Testis (tissue), 3 donors: ENCODE data around the gene PAQR3. TPM values are rescaled to one million over a fixed set of nuclear protein-coding genes. Genes with fewer than 3 reads are reported as not detected.

Source experiments
- DNase-seq: peaks from one replicate; pipeline ENCODE4 v3.0.0-alpha.2; 2019
- H3K27ac ChIP-seq, 2 donors: fragments of 200-600 bp; sonication (generic); one replicate each; pipeline ENCODE4 v1.5.1; 2019
- H3K27me3 ChIP-seq: fragments of 200-600 bp; sonication (generic); one replicate; pipeline ENCODE4 v1.5.1; 2019
- H3K36me3 ChIP-seq: fragments of 200-600 bp; sonication (generic); one replicate; pipeline ENCODE4 v1.5.1; 2017; ENCODE audit warnings: low read depth; ENCODE audit errors: missing control alignments
- H3K4me1 ChIP-seq: fragments of 200-600 bp; sonication (generic); one replicate; pipeline ENCODE4 v1.5.1; 2019
- H3K4me3 ChIP-seq, 2 donors: fragments of 200-600 bp; sonication (generic); one replicate each; pipeline ENCODE4 v1.5.1; 2017 to 2019
- H3K9me3 ChIP-seq: fragments of 200-600 bp; sonication (generic); one replicate; pipeline ENCODE4 v1.5.1; 2017
- POLR2A ChIP-seq: fragments of 450-650 bp; IDR thresholded peaks from one replicate; pipeline ENCODE4 v1.6.1; 2017; ENCODE audit warnings: antibody characterized with exemption, mild to moderate bottlenecking, moderate library complexity
- WGBS, 2 donors: methylation state at CpG; one replicate each; pipeline ENCODE4 v1.1.5; 2018; 5-methylcytosine and 5-hydroxymethylcytosine counted together
- intact Hi-C: fragments of 100-400 bp; cut with DNase I; formaldehyde crosslinking; loops from one replicate; pipeline ENCODE4 v1.15.1; 2023; ENCODE audit warnings: low total_unique reads
- polyA plus RNA-seq: library from polyadenylated mRNA; stranded (reverse); fragments of 350-450 nt; fragmentation: Illumina TruSeq; extraction: RNeasy Lipid Tissue Mini Kit (QIAGEN cat#74804); gene quantifications from one replicate; pipeline ENCODE4 v1.2.3, GENCODE V29; 2014; ENCODE audit warnings: low read depth, low replicate concordance; ENCODE audit not compliant: insufficient read depth
- total RNA-seq, 2 donors: library from RNA; depleted of rRNA; stranded (reverse); fragments of >200 nt; gene quantifications; one replicate each; pipeline ENCODE4 v1.2.3, GENCODE V29; 2016
- TF ChIP-seq, protein P1 (sequence below), 3 experiments: fragments of 450-650 bp in 2 of 3; fragments of 200-600 bp in 1 of 3; sonication (generic) in 1 of 3; IDR thresholded peaks; one replicate each; pipeline ENCODE4 v1.5.1; 2016 to 2019; ENCODE audit warnings: antibody characterized with exemption in 3 of 3, mild to moderate bottlenecking in 2 of 3, moderate library complexity in 1 of 3

PAQR3 gene
- total and polyA plus RNA-seq, 3 donors from 2014 or later = 53.8 to 76.6 (median 65.5) TPM

DNA sequence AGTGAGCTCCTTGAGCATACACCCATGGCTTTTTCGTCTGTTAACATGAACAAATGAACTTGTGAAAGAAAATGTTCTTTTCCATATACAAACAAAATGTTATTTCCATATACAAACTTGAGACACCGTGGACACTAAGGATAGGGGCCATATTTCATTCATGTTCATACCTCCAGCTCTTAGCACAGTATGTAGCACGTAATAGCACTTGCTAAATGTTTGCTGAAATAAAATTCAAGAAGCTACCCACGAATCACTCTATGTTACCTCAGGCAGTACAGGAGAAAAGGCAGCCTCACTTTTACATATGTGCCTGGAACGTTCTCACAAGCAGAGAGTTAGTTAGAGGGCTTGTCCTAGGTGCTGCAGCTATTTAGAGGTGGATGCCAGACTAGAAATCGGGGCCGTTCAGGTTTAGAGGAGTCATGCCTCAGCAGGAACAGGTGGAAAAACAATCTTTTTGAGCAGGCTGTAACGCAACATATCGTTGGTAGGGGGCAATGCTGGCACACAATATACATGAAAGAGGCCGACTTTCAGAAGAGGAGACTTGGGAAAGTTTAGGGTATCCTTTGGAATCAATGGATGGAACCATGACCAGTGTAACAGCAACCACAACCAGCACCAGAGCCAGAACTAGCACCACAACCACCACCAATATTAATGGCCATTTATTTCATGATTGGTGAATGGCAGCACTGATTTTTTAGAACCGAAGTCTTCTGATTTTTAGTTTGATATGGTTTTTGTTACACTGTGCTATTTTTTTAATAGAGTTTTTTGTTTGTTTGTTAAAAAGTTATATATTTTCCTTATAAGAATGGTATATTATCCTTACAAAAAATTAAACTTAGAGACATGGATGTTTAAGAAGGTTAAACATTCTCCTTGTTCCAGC lies 14.8 kb upstream of the PAQR3 start:
- no peaks in the 10 kb centered on the region for H3K9me3 ChIP-seq
- H3K4me1 ChIP-seq = peaks cover 7% of the 10 kb centered on the region
- DNase-seq = peak; percentile 43
- H3K27me3 ChIP-seq = no peaks in the 10 kb centered on the region
- H3K4me3 ChIP-seq = no peak overlapping the region
- TF ChIP-seq POLR2A = no peak
- TF ChIP-seq, protein P1, sequence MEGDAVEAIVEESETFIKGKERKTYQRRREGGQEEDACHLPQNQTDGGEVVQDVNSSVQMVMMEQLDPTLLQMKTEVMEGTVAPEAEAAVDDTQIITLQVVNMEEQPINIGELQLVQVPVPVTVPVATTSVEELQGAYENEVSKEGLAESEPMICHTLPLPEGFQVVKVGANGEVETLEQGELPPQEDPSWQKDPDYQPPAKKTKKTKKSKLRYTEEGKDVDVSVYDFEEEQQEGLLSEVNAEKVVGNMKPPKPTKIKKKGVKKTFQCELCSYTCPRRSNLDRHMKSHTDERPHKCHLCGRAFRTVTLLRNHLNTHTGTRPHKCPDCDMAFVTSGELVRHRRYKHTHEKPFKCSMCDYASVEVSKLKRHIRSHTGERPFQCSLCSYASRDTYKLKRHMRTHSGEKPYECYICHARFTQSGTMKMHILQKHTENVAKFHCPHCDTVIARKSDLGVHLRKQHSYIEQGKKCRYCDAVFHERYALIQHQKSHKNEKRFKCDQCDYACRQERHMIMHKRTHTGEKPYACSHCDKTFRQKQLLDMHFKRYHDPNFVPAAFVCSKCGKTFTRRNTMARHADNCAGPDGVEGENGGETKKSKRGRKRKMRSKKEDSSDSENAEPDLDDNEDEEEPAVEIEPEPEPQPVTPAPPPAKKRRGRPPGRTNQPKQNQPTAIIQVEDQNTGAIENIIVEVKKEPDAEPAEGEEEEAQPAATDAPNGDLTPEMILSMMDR (IDR thresholded peaks at IDR 0.05) = peak; percentile 18 to 61 (median 44)
- intact Hi-C loops = no loop called here
- H3K27ac ChIP-seq = no peak overlapping the region
- 58 to 64% methylated on average over 11 of the region's 11 CpGs for WGBS, 2 donors
- H3K36me3 ChIP-seq = no peaks in the 10 kb centered on the region

DNA sequence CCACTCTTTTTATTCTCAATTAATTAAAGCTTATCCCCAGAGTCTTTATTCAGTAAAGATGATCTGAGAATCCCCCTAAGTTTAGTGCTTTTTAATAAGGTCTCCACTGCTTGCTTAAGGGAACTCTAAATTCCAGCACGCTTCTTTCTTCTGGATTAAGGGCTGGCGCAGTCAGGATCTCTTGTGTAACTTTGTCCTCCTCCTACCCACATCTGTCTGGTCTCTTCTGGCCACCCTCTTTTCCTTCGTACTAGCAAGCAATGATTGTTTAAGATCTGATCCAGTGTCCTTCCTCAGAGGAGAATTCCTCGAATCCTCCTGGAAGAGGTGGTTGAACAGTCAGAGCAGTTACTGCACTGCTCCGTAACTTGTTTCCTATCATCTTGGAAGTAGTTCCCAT lies 14.0 kb upstream of the PAQR3 start:
- intact Hi-C loops = no loop called here
- Histone ChIP-seq H3K27me3 (no peaks in the 10 kb centered on the region), H3K4me3 (no peak overlapping the region), H3K9me3 (no peaks in the 10 kb centered on the region), H3K4me1 (peaks cover 7% of the 10 kb centered on the region), H3K27ac (no peak overlapping the region), H3K36me3 (no peaks in the 10 kb centered on the region)
- TF ChIP-seq, protein P1 (IDR thresholded peaks at IDR 0.05) = no peak
- TF ChIP-seq POLR2A = no peak
- 86 to 89% methylated on average over 5 of the region's 5 CpGs for WGBS, 2 donors
- no peak for DNase-seq

DNA sequence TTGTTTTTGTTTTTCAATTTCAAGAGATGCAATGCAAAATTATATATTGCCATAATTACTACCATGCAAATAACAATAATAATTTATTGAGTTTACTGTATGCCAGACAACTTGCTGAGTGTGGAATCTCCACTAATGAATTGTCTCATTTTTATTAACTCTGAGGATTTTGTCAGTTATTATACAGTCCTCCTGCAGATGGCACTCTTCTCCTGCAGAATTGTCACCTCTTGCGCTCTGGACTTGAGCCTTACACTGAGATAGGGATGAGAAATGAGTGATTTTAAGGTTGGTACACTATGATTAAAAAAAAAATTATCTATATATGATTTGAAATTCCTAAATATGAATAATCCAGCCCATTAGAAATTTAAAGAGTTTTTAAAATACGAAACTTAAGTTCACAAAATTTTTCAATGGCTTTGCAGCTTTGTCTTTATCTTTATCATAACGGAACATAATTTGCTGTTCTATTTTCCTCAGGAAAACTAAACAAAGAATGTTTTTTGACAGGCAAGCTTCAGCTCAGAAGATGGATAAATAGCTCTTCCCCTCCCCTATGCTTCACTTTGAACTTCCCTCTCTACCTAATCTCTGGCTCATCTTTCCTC lies 12.7 kb upstream of the PAQR3 start:
- H3K36me3 ChIP-seq = no peaks in the 10 kb centered on the region
- H3K9me3 ChIP-seq = no peaks in the 10 kb centered on the region
- H3K27me3 ChIP-seq = no peaks in the 10 kb centered on the region
- intact Hi-C loops = no loop called here
- H3K4me1 ChIP-seq = peaks cover 7% of the 10 kb centered on the region
- TF ChIP-seq, protein P1 (IDR thresholded peaks at IDR 0.05) = peak; percentile 55 to 76 (median 64)
- no peak for TF ChIP-seq POLR2A
- no peak overlapping the region for H3K4me3 ChIP-seq
- no peak overlapping the region for H3K27ac ChIP-seq
- DNase-seq = peak; percentile 46
- 48 to 56% methylated on average over 3 of the region's 3 CpGs for WGBS, 2 donors

DNA sequence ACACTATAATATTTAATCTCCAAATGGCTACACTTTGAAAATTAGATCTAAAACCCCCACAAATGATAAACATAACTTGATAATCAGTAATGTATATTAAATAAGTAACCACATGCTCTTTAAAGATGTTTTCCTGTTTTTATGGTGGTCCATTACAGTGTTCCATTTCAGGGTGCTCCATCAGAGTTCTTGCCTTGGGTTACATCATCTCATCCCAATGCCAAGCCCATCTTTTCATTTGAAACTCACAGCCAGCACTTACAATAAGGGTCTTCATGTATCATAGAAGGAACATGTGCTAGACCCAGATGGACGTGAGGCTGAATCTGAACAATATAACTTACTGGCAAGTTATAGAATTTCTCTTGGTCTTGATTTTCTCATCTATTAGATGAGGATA lies 10.5 kb upstream of the PAQR3 start:
- H3K27me3 ChIP-seq = no peaks in the 10 kb centered on the region
- no peaks in the 10 kb centered on the region for H3K9me3 ChIP-seq
- H3K36me3 ChIP-seq = no peaks in the 10 kb centered on the region
- intact Hi-C loops = no loop called here
- no peak for DNase-seq
- WGBS, 2 donors = 73 to 92% methylated on average over 1 of the region's 1 CpG
- H3K4me1 ChIP-seq = no peaks in the 10 kb centered on the region
- TF ChIP-seq POLR2A = no peak
- TF ChIP-seq, protein P1 (IDR thresholded peaks at IDR 0.05) = no peak
- H3K27ac ChIP-seq = no peak overlapping the region
- H3K4me3 ChIP-seq = no peak overlapping the region
